HFFc6 (cell line): ENCODE data around the gene ANKRD11. TPM values are rescaled to one million over a fixed set of nuclear protein-coding genes. Genes with fewer than 3 reads are reported as not detected.

Source experiments
- DNase-seq: peaks from one replicate; pipeline ENCODE4 v3.0.0-alpha.2; 2018
- H3K27ac Mint-ChIP-seq: 2 replicates; pipeline ENCODE4 v1.8.0; 2020; ENCODE audit warnings: mild to moderate bottlenecking, mixed read lengths
- H3K27me3 Mint-ChIP-seq: 2 replicates; pipeline ENCODE4 v1.8.0; 2021; ENCODE audit warnings: mild to moderate bottlenecking, moderate library complexity, mixed read lengths; ENCODE audit not compliant: insufficient read depth
- H3K36me3 Mint-ChIP-seq: 2 replicates; pipeline ENCODE4 v1.8.0; 2021; ENCODE audit warnings: low read depth, mixed read lengths
- H3K4me1 Mint-ChIP-seq: 2 replicates; pipeline ENCODE4 v1.8.0; 2020; ENCODE audit warnings: low read depth, mixed read lengths
- H3K4me3 Mint-ChIP-seq: 2 replicates; pipeline ENCODE4 v1.8.0; 2020; ENCODE audit warnings: mild to moderate bottlenecking, moderate library complexity, mixed read lengths
- H3K9me3 Mint-ChIP-seq: 2 replicates; pipeline ENCODE4 v1.8.0; 2020; ENCODE audit warnings: mild to moderate bottlenecking, mixed read lengths
- total RNA-seq, 6 experiments: library from RNA; stranded (reverse); fragmentation: NEBNext Ultra II Directional; extraction: Animal tissue kit (Norgen Biotek cat#: 25700); gene quantifications; 2 replicates in 1 of 6; 3 replicates in 5 of 6; pipeline ENCODE4 v1.2.3, GENCODE V29; 2021
- TF ChIP-seq, protein P1 (sequence below): fragments of 200-600 bp; sonication (generic); IDR thresholded peaks from 2 replicates; pipeline ENCODE4 v1.5.0; 2021; ENCODE audit warnings: antibody characterized with exemption, mild to moderate bottlenecking

The ANKRD11 gene
- total RNA-seq, 6 experiments from 2014 or later = 110 to 120 (median 116) TPM

DNA sequence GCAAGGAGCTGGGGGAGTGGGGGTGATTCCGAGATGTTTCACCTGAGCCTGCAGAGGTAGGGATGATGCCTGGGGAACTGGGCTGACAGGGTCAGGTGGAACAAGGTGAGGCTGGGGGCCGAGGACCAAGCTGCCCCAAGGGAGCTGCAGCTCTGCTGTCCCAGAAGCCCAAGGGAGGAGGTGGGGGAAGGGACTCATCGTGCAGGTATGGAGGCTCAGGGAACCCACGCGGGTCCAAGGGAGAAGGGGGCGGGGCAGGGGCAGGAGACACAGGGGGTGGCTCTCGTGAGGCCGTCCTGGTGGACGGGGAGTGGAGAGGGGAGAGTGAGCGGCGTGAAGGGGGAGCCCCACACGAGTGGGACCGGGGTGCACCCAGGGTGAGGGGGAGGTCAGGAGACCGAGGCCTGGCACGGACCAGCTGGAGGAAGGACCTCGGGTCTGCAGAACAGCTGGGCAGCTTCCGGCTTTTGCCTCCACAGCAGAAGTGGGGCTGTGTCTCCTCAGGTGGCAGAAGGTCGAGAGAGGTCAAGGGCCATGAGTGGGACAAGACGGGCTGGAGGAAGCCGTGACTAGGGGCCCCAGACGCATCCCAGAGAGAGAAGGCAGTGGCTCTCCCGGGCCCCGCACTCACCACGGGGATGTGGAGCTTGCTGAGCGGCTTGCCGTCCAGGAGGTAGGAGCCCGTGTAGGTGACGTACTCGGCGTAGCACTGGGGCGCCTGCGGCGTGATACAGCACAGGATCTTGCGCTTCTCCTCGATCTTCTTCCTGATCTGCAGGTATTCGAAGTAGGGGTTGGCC lies 211.7 kb downstream of the ANKRD11 start:
- no peaks in the 10 kb centered on the region for H3K9me3 Mint-ChIP-seq
- no peak for DNase-seq
- H3K4me3 Mint-ChIP-seq = no peak overlapping the region
- H3K27me3 Mint-ChIP-seq = peaks cover 9% of the 10 kb centered on the region; the same call in 1 of the 2 replicates
- H3K4me1 Mint-ChIP-seq = no peaks in the 10 kb centered on the region
- H3K27ac Mint-ChIP-seq = no peak overlapping the region; the same call in 1 of the 2 replicates
- peaks cover 10% of the 10 kb centered on the region for H3K36me3 Mint-ChIP-seq
- TF ChIP-seq, protein P1, sequence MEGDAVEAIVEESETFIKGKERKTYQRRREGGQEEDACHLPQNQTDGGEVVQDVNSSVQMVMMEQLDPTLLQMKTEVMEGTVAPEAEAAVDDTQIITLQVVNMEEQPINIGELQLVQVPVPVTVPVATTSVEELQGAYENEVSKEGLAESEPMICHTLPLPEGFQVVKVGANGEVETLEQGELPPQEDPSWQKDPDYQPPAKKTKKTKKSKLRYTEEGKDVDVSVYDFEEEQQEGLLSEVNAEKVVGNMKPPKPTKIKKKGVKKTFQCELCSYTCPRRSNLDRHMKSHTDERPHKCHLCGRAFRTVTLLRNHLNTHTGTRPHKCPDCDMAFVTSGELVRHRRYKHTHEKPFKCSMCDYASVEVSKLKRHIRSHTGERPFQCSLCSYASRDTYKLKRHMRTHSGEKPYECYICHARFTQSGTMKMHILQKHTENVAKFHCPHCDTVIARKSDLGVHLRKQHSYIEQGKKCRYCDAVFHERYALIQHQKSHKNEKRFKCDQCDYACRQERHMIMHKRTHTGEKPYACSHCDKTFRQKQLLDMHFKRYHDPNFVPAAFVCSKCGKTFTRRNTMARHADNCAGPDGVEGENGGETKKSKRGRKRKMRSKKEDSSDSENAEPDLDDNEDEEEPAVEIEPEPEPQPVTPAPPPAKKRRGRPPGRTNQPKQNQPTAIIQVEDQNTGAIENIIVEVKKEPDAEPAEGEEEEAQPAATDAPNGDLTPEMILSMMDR = no peak

DNA sequence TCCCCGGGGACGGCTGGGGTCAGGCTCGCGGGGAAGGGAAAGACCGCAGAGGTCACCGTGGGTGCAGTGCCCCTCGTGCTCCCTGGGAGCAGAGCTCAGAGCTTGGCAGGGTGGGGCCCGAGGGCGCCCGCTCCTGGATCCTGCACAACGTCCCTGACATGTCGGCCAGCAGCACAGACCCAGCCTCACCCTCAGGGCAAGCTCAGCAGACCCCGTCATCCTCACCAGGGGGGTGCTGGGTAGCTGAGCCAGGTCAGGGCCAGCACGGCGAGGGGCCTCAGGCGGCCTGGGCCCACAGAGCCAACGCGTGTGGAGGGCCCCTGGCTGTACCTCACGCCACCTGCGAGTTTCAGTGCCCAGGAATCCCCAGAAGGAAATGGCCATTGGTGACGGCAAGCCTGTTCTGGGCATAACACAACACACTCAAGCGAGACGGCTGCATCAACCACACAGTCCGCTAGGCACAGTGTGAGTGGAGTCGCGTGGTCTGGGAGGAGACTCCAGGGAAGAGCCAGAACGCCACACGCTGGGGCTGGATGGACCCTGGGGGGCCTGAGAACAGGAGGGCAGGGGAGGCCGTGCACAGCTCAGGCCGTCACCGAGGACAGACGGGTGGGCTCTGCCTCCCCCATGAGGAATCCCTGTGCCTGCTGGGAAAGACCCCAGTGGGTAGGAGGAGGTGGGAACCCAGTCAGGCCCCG lies 212.6 kb downstream of the ANKRD11 start:
- H3K4me1 Mint-ChIP-seq = no peaks in the 10 kb centered on the region
- H3K9me3 Mint-ChIP-seq = no peaks in the 10 kb centered on the region
- TF ChIP-seq, protein P1 = no peak
- no peak overlapping the region for H3K4me3 Mint-ChIP-seq
- H3K36me3 Mint-ChIP-seq = peaks cover 18% of the 10 kb centered on the region
- no peak for DNase-seq
- peaks cover 10% of the 10 kb centered on the region; the same call in 1 of the 2 replicates for H3K27me3 Mint-ChIP-seq
- H3K27ac Mint-ChIP-seq = no peak overlapping the region

DNA sequence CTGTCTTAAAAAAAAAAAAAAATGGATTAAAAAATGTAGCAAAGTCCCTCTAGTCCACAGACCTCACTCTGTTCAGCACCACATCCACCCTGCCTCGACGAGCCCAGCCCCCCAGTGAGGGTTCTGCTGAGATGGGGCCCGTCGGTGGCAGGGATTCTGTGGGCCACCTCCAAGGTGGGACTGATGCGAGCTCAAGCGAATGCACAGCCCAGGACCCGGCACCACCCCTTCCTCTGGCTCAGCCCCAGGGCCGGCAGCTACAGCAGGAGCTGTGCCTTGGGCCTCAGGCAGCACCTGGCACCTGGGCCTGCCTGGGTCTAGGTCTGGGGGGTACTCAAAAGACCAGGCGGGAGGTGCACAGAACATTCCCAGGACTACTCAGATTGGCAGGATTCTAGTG lies 213.3 kb downstream of the ANKRD11 start:
- Mint-ChIP-seq H3K4me3 (no peak overlapping the region), H3K27ac (no peak overlapping the region), H3K36me3 (peaks cover 26% of the 10 kb centered on the region), H3K4me1 (no peaks in the 10 kb centered on the region), H3K9me3 (no peaks in the 10 kb centered on the region), H3K27me3 (peaks cover 10% of the 10 kb centered on the region; the same call in 1 of the 2 replicates)
- no peak for DNase-seq
- TF ChIP-seq, protein P1 = no peak

DNA sequence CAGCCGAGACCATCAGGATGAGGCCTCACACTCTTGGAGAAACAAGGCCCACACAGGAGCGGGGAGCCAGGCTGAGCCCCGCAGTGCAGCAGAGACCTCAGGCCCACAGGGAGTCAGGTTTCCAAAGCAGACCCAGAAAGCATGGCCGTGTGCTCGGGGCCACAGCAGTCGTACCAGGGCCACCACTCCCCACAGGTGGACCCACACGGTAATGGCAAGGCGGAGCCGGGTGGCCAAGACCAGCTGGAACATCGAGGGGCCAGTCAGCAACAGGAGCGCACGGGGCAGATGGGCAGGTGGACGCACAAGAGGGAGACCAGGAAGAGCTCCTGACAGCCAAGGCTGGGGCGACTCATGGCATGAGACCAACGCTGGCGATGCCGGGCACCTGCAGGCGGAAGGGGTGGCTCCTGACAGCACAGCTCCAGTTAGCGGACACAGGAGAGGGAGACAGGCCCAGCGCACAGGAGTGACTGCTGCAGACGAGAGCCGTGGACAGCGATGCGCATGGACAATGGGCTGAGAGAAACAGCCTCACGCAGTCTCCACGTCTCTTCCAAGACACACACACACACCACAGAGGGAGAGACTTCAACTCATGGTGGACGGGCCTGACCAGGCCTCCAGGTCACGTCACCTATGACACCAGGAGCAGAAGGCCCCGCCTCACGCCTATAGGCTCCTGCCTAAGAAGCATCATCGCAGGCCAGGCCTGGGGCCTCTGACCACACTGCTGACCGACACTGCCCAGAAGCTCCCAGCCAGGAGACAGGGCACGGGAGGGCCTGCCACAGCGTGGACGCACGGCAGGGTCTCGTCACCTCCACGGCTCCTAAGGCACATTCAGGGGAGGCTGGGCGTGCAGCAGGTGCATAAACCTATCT lies 214.3 kb downstream of the ANKRD11 start:
- H3K4me1 Mint-ChIP-seq = no peaks in the 10 kb centered on the region
- no peaks in the 10 kb centered on the region for H3K9me3 Mint-ChIP-seq
- H3K27ac Mint-ChIP-seq = no peak overlapping the region
- H3K4me3 Mint-ChIP-seq = no peak overlapping the region
- TF ChIP-seq, protein P1 = no peak
- peaks cover 13% of the 10 kb centered on the region; the same call in 1 of the 2 replicates for H3K27me3 Mint-ChIP-seq
- DNase-seq = no peak
- peaks cover 33% of the 10 kb centered on the region for H3K36me3 Mint-ChIP-seq

DNA sequence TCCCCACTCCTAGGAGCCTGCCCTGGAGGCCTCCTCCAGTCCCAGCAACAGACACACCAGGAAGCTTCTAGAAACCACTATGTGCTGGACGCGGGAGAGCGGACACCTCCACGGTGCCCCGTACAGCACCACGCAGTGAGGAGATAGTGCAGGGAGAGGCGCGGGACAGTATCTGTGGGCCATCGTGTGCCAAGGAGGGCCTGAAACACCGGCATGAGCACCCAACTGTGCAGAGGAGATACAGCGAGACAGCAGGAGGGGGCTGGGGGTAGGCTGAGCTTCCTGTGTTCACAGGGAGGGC lies 215.1 kb downstream of the ANKRD11 start:
- H3K27me3 Mint-ChIP-seq = peaks cover 12% of the 10 kb centered on the region; the same call in 1 of the 2 replicates
- TF ChIP-seq, protein P1 = no peak
- DNase-seq = no peak
- H3K27ac Mint-ChIP-seq = no peak overlapping the region
- peaks cover 27% of the 10 kb centered on the region for H3K36me3 Mint-ChIP-seq
- no peak overlapping the region for H3K4me3 Mint-ChIP-seq
- H3K9me3 Mint-ChIP-seq = no peaks in the 10 kb centered on the region
- H3K4me1 Mint-ChIP-seq = no peaks in the 10 kb centered on the region
